ENCODE results near the gene UBXN4.

DNA sequence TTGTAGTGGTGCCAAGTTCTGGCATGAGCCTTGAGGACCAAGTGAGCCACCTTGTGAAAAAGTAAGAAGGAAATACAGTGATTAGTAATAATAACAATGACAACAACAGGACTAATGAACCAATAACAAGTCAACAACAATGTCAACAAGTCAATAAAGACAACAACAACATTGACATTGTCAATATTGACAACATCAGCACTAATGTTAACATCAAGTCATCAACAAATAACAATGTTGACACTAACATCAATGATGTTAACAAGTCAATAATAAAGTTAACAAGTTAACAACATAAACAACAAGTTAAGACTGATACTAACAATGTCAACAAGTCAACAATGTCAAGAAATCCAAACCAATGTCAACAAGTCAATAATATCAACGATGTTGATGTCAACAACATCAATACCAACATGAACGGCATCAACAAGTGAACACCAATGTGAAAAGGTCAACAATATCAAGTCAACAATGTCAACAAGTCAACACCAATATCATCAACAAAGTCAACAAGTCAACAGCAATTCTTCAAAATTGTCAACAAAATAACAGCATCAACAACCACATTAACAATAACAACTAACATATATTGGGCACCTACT, 71.4 kb downstream of the UBXN4 start:
- TF ChIP-seq REST (IDR thresholded peaks at IDR 0.05; ENCODE audit: insufficient read depth in 1 of 2, low read depth in 2 of 2, low read length in 2 of 2) (no peak), FOXP2 (optimal IDR thresholded peaks at IDR 0.05; ENCODE audit: borderline replicate concordance, extremely low read depth, extremely low read length, insufficient read depth) (no peak), TAF1 (IDR thresholded peaks at IDR 0.05; ENCODE audit: borderline replicate concordance, insufficient read depth, low read length) (no peak), POLR2AphosphoS5 (IDR thresholded peaks at IDR 0.05; ENCODE audit: low read depth, low read length) (no peak)
